DMS79 (cell line): ENCODE data around the gene ACTN3.
"Not testable (repeated sequence)": the region's sequence is repeated elsewhere in the genome, so short reads cannot be mapped to it uniquely, and the experiment has no call there.

Experiments used
- DNase-seq: peaks from one replicate; lab custom pipeline; 2025; lab: John Stamatoyannopoulos, UW

Gene ACTN3

GRCh38 chr11:66546368-66546965, at the start of gene ACTN3:
TSS of gene ACTN3 (plus strand) at chr11:66546903. CDS start at chr11:66546938, 35 bp downstream.
- DNase-seq: no peak

GRCh38 chr11:66497206-66497605, 49.5 kb upstream of the ACTN3 start:
- no peak for DNase-seq

DNA sequence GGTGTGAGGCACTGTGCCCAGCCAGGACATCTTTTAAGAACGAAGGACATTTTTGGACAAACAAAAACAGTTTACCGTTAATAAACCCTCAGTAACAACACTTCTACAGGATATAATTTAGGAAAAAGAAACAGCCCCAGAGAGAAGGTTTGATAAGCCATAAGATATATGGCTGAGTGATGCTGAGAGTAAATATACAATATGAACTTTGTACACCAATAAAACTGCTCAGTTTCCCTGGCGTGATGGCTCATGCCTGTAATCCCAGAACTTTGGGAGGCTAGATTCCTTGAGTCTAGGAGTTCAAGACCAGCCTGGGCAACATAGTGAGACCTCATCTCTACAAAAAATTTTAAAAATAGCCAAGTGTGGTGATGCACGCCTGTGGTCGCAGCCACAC, 48.2 kb upstream of the ACTN3 start:
- DNase-seq: no peak

DNA sequence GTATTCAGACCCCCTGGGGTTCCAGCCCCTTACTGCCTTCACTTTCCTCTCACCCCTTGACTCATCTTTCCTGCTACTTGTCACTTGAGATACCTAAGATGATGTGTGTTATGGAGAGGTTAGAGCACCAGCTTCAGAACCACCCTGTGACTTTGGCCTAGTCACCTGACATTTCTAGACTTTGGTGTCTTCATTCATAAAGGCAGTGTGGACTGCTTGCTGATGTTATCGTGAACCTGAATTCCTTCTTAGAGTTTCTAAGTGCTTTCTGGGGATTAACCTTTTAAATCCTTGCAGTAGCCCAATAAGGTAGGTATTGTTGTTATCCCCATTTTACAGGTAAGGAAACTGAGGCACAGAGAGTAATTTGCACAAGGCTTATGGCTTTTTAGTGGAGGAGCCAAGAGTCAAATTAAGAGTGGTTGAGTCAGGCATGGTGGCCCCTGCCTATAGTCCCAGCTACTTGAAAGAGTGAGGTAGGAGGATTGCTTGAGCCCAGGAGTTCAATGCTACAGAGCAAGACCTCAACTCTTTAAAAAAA, 41.4 kb upstream of the ACTN3 start:
- no peak for DNase-seq

DNA sequence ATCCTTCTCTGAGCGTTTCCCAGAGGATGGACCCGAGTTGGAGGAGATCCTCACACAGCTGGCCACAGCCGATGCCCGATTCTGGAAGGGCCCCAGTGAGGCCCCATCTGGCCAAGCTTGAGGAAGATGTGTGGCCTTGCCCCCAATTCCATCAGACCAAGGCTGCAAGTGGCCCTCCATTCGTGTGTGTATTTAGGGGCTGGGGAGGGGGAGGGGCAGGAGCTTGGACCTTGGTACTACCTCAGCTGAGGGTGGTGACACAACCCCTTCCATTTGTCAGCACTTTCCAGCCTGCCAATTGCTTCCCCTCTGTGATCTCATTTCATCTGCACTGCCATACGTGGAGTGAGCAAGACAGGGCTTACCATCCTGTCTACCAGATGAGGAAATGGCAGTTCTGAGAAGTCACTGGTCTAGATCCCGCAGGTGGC, 37.6 kb upstream of the ACTN3 start:
- no peak for DNase-seq

DNA sequence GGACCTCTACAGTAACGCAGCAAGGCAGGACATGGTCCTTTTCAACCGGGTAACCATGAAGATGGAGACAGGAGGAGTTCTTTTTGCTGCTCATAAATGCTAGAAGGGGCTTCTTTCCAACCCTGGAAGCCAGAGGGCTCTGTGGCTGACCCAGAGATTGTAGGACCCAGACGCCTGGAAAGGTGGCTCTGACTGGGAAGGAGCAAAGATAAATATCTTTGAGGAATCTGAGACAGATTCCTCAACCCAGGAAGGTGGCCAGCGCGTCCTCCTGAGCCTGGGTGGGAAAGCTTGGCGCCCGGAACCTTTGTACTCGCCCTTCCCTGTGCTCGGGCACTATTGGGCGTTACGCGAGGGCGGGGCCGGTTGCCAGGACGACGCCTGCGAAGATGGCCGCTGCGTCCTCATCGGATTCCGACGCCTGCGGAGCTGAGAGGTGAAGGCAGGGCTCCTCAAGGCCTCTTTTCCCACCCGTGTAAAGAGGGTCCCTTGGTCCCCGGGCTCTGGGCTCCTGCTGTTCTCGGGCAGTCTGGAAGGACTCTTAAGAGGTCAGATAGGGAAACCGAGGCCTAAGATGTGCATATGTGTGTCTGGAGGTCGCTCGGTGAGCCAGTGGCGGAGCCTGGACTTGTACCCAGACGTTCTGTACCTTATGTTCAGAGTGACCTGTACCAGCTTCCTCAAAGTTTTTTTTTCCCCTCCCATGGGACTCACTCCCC, 36.3 kb upstream of the ACTN3 start, which contains the start of gene BBS1:
Gene BBS1, plus strand, starts transcription at position 365 of the 719 bp plus-strand sequence. Its CDS starts 25 bp downstream, at position 390.
- peak; percentile 52 for DNase-seq

DNA sequence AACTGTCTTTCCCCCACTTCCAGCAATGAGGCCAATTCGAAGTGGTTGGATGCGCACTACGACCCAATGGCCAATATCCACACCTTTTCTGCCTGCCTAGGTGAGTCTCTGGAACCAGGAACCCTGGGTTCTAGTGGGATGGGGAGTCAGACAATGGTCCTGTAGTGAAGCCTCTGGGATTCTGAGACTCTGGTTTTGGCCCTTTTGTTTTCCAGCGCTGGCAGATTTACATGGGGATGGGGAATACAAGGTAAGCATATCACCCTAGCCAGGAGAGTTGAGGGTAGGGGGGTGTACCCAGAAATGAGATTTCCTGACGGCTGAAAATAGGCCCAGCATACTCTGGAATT, 35.7 kb upstream of the ACTN3 start:
- DNase-seq: no peak

DNA sequence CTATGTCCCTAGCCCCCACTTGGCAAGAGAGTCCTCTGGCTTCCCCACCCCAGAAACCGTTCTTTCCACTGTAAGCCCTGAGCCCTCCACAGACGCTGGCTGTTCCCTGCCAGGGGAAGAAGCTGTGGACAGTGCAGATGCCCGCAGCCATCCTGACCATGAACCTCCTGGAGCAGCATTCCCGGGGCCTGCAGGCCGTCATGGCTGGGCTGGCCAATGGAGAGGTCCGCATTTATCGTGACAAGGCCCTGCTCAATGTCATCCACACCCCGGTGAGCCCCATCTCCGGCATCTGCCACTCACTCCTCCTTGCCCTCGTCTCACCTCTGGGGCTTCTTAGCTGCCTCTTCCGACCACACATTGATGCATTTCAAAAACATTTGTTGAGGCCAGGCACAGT, 23.1 kb upstream of the ACTN3 start:
- no peak for DNase-seq

DNA sequence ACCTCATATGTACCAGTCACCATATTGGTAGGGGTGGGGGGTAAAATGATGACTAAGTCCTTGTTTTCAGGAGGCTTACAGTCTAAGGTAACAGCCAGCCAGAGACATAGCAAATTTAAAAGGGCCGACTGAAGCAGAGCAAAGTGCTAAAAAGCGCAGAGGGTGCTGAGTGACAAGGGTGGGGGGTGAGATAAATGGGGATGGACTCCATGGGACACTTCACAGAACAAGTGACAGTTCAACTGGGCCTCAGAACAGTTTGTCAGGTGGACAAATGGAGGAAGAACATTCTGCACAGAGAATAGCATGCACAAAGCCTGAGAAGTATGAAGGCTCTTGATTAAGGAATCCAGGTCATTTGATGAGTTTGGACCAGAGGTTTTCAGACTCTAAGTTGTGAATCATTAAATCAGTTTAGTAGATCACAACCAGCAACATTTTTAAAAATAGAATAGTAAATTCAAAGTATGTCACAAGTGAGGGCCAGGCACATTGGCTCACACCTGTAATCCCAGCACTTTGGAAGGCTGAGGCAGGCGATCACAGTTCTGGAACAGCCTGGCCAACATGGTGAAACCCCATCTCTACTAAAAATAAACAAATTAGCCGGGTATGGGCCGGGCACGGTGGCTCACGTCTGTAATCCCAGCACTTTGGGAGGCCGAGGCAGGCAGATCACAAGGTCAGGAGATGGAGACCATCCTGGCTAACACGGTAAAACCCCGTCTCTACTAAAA, 22.2 kb upstream of the ACTN3 start:
- no peak for DNase-seq

DNA sequence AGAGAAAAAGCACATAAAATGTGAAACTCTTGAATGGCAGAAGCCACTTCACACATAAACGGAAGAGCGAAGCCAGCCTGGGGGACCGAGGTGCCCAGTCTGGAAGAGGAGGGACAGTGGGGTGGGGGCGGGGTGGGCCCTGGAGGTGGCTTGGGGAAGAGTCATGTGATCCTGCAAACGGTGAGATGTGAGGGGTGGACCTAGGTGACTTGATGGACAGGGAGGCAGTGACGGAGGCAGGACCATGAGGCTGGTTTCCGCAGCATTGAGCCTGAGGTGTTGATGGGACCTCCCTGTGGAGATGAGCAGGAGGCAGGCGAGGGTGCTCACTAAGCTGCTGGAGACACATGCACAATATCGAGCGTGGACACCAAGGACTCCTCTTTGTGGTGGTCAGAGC, 17.6 kb upstream of the ACTN3 start:
- DNase-seq: no peak

GRCh38 chr11:66529655-66530054, 17.0 kb upstream of the ACTN3 start:
- DNase-seq: no peak

- no peak for DNase-seq
These were observed 15.6 kb upstream of the ACTN3 start for GRCh38 chr11:66530927-66531709.

DNA sequence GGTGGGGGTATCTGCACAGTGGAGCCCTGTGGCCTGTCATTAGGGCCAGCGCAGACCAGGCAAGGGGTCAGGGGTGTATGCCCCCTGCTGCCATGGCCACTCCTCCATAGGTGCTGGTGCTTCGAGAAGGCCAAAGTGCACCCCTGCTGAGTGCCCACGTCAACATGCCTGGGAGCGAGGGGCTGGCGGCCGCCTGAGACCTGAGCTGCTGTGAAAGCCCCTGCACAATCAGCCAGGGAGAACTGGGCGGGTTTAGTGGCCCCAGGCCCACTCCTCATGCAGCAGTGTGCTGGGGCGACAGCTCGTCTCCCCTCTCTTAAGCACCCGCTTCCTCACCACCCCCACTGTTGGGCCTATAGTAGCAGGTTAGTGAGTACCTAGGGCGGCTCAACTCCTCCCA, 14.9 kb upstream of the ACTN3 start:
- DNase-seq: no peak

DNA sequence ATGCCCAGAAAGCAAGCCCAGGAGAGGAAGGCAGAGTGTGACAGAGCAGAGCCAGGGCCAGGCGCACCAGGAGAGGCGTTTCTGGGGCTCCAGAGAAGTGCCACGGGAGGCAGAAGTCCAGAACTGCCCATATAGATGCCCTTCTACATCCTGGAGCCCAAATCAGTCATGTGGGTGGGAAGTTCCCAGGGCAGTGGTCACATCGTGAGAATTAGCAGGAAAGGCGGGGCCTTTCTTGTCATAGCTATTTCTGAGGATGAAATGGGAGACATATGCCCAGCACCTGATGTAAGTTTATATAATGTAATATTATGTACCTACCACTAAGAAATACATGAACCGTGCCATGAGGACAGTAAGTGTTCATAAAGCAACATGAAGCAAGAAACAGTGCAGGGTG, 13.9 kb upstream of the ACTN3 start:
- no peak for DNase-seq

DNA sequence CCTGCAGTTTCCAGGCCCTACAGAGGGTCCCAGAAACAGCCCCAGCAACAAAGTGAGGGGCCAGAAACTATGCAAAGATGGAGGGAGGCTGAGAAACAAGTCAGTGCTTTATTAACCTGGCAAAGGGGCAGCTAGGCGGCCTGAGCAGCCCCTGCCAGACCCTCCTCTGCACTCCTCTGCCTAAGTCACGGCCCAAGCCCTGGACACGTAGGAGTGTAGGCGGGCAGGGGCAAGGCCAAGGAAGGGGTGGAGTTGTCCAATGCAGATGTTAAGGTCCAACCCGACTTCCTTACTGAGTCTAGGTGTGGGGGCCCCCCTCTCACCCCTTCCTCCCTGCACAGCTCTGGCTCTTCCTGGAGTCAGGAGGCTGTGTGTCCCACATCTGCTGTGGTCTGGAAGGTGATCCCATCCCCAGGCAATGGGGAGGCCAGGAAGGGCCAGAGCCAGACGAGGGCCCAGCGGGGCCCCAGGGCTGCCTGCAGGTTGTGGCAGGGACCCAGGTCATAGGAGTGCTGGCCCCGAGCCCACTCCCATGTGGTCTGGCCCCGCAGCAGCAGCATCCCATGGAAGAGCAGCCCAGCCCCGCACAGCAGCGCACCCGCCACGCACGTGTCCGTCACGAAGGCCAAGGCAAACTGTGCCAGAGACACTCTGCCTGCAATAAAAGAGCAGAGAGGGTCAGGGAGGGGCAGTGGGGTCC, 7.4 kb upstream of the ACTN3 start:
- no peak for DNase-seq

DNA sequence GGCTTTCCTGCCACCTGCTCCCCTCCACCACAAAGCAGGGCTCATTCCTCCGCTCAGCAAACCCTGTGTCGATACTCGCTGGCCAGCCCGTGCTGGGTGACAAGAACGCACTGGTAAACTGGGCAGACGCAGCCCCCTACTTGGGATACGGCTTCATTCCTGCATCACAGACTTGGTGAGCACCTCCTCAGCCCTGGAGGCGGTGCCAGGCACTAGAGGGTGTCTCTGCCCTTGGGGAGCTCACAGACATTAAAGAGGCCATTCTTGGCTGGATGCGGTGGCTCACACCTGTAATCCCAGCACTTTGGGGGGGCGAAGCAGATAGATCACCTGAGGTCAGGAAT, 6.9 kb upstream of the ACTN3 start:
- DNase-seq: no peak

DNA sequence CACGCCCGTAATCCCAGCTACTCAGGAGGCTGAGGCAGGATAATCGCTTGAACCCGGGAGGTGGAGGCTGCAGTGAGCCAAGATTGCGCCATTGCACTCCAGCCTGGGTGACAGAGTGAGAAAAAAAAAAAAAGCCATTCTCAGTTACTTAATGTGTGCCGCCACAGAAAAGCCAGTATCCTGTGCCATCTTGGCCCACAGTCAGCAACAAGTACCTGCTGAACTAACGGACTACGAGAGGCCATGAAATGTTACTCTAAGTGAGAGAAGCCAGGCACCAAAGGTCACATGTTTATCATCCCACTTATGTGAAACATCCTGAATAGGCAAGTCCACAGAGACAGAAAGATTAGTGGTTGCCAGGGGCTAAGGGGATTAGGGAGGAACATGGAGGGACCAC, 6.1 kb upstream of the ACTN3 start:
- DNase-seq: not testable (repeated sequence)

GRCh38 chr11:66541892-66542291, 4.8 kb upstream of the ACTN3 start:
- no peak for DNase-seq

DNA sequence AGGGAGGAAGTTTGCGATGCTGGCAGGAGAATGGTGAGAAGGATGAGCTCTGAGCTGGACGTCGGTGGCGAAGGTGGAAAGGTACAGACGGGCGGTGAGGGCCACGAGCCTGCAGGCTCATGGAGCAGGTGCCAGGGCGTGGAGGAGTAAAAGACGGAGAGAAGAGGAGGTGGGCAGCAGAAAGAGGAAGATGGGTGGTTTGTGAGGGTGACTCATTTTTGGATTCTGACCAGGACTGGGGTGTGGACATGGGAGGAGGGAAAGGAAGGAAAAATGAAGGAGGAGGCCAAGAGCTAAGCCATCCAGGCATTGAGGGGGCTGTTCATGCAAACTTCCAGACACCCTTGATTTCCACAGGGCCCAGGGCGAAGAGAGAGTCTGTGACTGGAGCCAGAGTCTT, 4.3 kb upstream of the ACTN3 start:
- DNase-seq: no peak

DNA sequence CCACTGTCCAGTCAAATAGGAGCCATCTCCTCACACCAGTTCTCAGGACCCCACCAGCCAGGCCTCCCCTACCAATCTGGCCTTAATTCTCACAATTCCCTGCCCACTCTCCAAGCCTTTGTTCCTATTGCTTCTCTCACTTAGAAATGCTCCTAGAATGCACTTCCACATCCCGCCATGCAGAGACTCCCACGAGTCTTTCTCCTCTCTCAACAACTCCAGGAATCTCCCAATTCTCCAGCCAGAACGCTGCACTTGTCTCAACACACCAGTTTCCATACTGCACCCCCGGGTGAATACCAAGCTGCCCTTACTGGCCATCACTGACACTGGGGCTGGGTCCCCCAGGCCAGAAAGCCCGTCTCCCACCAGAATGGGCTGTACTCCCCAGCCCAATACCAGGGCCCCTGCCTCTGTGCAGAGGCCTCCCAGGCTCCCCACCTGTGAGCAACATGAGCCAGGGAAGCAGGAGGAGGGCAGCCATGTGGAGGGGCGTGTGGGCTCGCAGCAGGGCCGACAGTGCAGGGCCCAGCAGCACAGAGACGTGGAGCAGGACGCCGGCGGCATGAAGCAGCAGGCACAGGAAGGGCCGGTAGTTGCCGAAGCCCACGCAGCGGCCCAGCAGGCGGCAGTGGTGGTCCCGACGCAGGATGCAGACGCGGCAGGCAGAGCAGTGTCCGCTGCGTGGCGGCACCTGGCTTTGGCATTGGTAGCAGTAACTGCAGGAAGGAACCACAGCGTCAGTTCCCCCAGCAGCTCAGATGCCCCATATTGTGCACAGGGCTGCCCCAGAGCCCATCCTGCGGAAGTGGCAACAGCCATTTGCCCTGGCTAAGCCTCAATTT, 3.2 kb upstream of the ACTN3 start:
- no peak for DNase-seq

- DNase-seq: not testable (repeated sequence)
These were observed 1.8 kb upstream of the ACTN3 start for GRCh38 chr11:66544952-66545351.
